ENCODE measurements around the gene POLR2E. TPM values are rescaled to one million over a fixed set of nuclear protein-coding genes. Genes with fewer than 3 reads are reported as not detected.

POLR2E gene
- total and polyA plus RNA-seq, 10 of the 15 experiments (the other 5 are each of a cell fraction or from before 2014, with no cell fraction given), result 4.0 to 487 (median 200) TPM

- no peaks in the 10 kb centered on the region; a peak in 1 of 4 replicates for H3K36me3 ChIP-seq (ENCODE audit: control insufficient read depth in 2 of 2, insufficient read depth in 2 of 2, low read length in 1 of 2)
- 87% methylated on average over 14 of the region's 14 CpGs for WGBS (ENCODE audit: insufficient coverage, insufficient replicate concordance, low lambda C conversion rate, missing lambda C conversion rate)
- in situ Hi-C loops (cut with MboI), result no loop called here
Observed at GRCh38 chr19:1055028-1055425, 40.1 kb downstream of the POLR2E start.

More at GRCh38 chr19:1055028-1055425, 40.1 kb downstream of the POLR2E start:
- no peak overlapping the region for H3K4me3 ChIP-seq
- no peaks in the 10 kb centered on the region for H3K9me3 ChIP-seq (replicated peaks; ENCODE audit: control insufficient read depth, insufficient read depth, low read length)
- no peak overlapping the region for H2AFZ ChIP-seq (ENCODE audit: control insufficient read depth, low read depth, low read length)
- CTCF ChIA-PET, result interaction anchor here (1.1 kb wide), 1 partner anchor 148 kb away, joined by 4 read pairs; no protein-coding TSS in a partner anchor
- no peak overlapping the region for H3K27ac ChIP-seq (ENCODE audit: control insufficient read depth, insufficient read depth)
- no TSS peak for BruUV-seq (replicated peaks)
- no peaks in the 10 kb centered on the region for H4K20me1 ChIP-seq (ENCODE audit: control insufficient read depth, insufficient read depth)
- DNase-seq (ENCODE audit: low read depth, low spot score), result no peak
- SMC1A ChIA-PET (ENCODE audit: uncharacterized antibody, unreplicated experiment), result no interaction called here
- no peak for FAIRE-seq
- no peak overlapping the region for H3K9ac ChIP-seq (ENCODE audit: control insufficient read depth, insufficient read depth, low read length)
- intact Hi-C loops (cut with micrococcal nuclease; ENCODE audit: unreplicated experiment), result loop anchor here (5.0 kb wide), 1 partner anchor 137 kb away; no protein-coding TSS in a partner anchor
- H3K4me2 ChIP-seq (ENCODE audit: control insufficient read depth, insufficient read depth), result no peak overlapping the region
- POLR2A ChIA-PET, result interaction anchor here (0.6 to 0.7 kb wide), 3 partner anchors 10 to 147 kb away, joined by 3 to 5 read pairs (median 4); no protein-coding TSS in a partner anchor
- TF ChIP-seq, protein P1, sequence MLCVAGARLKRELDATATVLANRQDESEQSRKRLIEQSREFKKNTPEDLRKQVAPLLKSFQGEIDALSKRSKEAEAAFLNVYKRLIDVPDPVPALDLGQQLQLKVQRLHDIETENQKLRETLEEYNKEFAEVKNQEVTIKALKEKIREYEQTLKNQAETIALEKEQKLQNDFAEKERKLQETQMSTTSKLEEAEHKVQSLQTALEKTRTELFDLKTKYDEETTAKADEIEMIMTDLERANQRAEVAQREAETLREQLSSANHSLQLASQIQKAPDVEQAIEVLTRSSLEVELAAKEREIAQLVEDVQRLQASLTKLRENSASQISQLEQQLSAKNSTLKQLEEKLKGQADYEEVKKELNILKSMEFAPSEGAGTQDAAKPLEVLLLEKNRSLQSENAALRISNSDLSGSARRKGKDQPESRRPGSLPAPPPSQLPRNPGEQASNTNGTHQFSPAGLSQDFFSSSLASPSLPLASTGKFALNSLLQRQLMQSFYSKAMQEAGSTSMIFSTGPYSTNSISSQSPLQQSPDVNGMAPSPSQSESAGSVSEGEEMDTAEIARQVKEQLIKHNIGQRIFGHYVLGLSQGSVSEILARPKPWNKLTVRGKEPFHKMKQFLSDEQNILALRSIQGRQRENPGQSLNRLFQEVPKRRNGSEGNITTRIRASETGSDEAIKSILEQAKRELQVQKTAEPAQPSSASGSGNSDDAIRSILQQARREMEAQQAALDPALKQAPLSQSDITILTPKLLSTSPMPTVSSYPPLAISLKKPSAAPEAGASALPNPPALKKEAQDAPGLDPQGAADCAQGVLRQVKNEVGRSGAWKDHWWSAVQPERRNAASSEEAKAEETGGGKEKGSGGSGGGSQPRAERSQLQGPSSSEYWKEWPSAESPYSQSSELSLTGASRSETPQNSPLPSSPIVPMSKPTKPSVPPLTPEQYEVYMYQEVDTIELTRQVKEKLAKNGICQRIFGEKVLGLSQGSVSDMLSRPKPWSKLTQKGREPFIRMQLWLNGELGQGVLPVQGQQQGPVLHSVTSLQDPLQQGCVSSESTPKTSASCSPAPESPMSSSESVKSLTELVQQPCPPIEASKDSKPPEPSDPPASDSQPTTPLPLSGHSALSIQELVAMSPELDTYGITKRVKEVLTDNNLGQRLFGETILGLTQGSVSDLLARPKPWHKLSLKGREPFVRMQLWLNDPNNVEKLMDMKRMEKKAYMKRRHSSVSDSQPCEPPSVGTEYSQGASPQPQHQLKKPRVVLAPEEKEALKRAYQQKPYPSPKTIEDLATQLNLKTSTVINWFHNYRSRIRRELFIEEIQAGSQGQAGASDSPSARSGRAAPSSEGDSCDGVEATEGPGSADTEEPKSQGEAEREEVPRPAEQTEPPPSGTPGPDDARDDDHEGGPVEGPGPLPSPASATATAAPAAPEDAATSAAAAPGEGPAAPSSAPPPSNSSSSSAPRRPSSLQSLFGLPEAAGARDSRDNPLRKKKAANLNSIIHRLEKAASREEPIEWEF (IDR thresholded peaks at IDR 0.05; ENCODE audit: insufficient replicate concordance, low read depth, low read length), result no peak
- TF ChIP-seq FOXM1 (IDR thresholded peaks at IDR 0.05; ENCODE audit: low read depth, low read length) (no peak), HCFC1 (IDR thresholded peaks at IDR 0.05; ENCODE audit: low read length) (no peak), CBX5 (IDR thresholded peaks at IDR 0.05; ENCODE audit: low read depth) (no peak), SREBF1 (IDR thresholded peaks at IDR 0.05; ENCODE audit: low read length) (no peak), ZNF384 (IDR thresholded peaks at IDR 0.05; ENCODE audit: borderline replicate concordance, low read depth, low read length) (no peak), CTCF (IDR thresholded peaks at IDR 0.05 in 2 of 3, conservative IDR thresholded peaks at IDR 0.05 in 1 of 3; ENCODE audit: control insufficient read depth in 2 of 3, extremely low read depth in 1 of 3, insufficient read depth in 1 of 3, low read depth in 3 of 3, low read length in 3 of 3) (no peak), SUZ12 (IDR thresholded peaks at IDR 0.05; ENCODE audit: unreplicated experiment) (no peak), RCOR1 (conservative IDR thresholded peaks at IDR 0.05; ENCODE audit: low read depth, low read length) (no peak), JUND (IDR thresholded peaks at IDR 0.05; ENCODE audit: low read depth, low read length) (no peak), SMAD5 (IDR thresholded peaks at IDR 0.05; ENCODE audit: low read depth) (no peak), RBBP5 (conservative IDR thresholded peaks at IDR 0.05) (no peak)
- no peak for ATAC-seq
- H3K4me1 ChIP-seq (ENCODE audit: control insufficient read depth, insufficient read depth, low read length), result no peaks in the 10 kb centered on the region
- H3K79me2 ChIP-seq (ENCODE audit: control insufficient read depth, insufficient read depth, low read length), result no peaks in the 10 kb centered on the region
- H3K27me3 ChIP-seq (replicated peaks in 1 of 2; ENCODE audit: control insufficient read depth in 2 of 2, insufficient read depth in 2 of 2, low read length in 1 of 2), result no peaks in the 10 kb centered on the region
- RAD21 ChIA-PET (ENCODE audit: unreplicated experiment), result no interaction called here

Data from GM12878 (cell line).